ENCODE measurements around the gene HIRA.
"Not testable (repeated sequence)": the region's sequence is repeated elsewhere in the genome, so short reads cannot be mapped to it uniquely, and the experiment has no call there.

Gene HIRA

GRCh38 chr22:19354201-19354600 lies 77.3 kb downstream of the HIRA start:
- no peak for DNase-seq

GRCh38 chr22:19353363-19354131 lies 78.0 kb downstream of the HIRA start:
- DNase-seq = no peak

- DNase-seq = no peak
Observed at GRCh38 chr22:19352766-19353165, 78.8 kb downstream of the HIRA start.

GRCh38 chr22:19352217-19352616 lies 79.3 kb downstream of the HIRA start:
- DNase-seq = no peak

DNA sequence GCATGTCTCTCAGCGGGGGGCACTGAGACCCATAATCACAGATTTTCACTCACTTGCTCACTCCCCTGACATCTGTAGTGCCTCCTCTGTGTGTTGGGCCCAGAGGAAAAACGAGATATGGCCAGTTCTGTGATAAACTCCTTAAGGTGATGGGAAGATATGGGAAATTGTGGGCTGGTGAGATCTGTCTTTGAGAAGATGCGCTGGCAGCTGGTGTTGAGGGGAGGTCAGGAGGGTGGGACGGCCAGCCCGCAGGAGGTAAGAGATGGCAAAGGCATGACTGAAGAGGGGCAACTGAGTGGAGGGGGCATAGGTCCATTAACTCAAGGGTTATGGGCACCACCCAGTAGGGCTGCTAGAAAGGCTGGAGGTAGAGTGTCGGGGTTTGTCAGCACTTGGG lies 79.9 kb downstream of the HIRA start:
- DNase-seq = no peak

DNA sequence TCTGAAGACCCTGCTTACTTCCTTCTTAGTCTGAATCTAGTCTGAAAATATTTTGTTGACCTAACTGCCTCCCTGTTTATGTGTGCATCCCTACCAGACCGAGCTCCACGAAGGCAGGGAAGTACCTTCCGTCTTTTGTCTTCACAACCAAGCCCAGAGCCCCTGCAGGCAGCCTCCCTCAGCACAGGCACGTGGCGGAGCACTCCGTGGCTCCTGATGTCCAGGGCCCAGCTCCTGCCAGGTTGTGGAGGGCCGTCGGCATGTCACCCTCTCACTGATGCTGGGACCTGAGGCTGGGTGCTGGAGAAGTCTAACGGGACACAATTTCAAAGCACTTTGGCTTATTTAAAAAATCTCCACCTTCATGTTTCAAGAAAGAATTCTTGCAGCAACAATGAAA lies 80.6 kb downstream of the HIRA start:
- no peak for DNase-seq

DNA sequence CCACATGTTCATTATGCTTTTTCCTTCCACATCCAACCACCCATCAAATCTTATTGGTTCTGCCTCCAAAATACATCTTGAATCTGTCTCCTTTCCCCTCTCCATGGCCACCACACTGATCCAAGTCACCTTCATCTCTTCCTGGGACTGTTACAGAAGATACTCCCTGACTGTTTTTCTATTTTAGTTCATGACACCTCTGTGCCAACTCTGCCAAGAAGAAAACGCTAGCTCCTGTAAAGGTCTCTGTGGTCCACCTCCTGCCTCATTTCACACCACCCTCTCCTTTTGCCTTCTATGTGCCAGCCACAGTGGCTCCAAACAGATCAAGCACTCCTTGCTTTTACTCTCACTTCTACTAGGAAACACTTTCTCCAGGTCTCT lies 81.1 kb downstream of the HIRA start:
- no peak for DNase-seq

DNA sequence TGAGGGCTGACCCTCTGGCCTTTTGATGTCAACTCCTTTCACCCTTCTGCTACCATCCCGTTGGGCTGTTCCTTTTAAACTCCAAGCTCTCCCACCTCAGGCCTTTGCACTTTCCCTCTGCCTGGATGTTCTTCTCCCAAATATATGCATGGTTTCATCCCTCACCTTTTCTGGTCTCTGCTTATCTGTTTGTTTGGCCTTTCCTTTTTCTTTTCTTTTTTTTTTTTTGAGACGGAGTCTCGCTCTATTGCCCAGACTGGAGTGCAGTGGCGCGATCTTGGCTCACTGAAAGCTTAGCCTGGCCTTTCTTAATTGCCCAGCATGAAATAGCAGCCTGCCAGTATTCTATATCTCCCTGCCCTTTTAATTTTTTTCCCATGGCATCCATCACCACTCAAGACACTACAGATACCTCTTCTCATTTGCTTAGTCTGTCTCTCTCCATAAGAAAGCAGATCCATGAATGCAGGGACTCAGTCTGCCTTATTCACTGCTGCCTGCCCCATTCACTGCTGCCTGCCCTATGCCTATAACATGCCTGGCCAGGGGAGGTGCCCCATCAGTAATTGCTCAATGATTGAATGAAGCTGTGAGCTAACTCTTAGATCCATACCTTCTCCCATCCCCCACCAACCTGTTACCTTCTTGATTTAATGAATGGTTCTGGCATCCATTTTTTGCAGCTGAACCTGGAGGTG lies 81.6 kb downstream of the HIRA start:
- DNase-seq = no peak

- DNase-seq = no peak
Observed at GRCh38 chr22:19346677-19347265, 84.8 kb downstream of the HIRA start.

DNA sequence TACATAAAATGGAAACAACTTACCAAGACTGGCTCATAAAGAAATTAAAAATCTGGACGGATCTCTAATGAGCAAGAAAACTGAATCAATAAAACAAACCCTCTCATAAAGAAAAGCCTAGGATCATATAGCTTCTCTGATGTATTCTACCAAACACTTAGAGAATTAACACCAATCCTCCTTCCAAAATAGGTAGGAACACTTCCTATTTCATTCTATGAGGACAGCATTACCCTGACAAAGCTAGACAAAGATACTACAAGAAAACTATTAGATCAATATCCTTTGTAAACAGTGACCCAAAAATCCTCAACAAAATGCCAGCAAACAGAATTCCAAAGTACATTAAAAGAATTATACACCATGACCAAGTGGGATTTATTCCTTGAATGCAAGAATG lies 87.1 kb downstream of the HIRA start:
- no peak for DNase-seq

GRCh38 chr22:19343470-19343869 lies 88.1 kb downstream of the HIRA start:
- DNase-seq = no peak

DNA sequence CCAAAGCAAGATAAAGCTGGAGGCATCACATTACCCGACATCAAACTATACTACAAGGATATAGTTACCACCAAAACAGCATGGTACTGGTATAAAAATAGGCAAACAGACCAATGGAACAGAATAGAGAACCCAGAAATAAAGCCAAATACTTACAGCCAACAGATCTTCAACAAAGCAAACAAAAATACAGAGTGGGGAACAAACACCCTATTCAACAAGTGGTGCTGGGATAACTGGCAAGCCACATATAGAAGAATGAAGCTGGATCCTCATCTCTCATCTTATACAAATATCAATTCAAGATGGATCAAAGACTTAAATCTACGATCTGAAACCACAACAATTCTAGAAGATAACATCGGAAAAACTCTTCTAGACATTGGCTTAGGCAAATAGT lies 90.0 kb downstream of the HIRA start:
- DNase-seq = no peak

- DNase-seq = no peak
Observed at GRCh38 chr22:19337137-19337536, 94.4 kb downstream of the HIRA start.

DNA sequence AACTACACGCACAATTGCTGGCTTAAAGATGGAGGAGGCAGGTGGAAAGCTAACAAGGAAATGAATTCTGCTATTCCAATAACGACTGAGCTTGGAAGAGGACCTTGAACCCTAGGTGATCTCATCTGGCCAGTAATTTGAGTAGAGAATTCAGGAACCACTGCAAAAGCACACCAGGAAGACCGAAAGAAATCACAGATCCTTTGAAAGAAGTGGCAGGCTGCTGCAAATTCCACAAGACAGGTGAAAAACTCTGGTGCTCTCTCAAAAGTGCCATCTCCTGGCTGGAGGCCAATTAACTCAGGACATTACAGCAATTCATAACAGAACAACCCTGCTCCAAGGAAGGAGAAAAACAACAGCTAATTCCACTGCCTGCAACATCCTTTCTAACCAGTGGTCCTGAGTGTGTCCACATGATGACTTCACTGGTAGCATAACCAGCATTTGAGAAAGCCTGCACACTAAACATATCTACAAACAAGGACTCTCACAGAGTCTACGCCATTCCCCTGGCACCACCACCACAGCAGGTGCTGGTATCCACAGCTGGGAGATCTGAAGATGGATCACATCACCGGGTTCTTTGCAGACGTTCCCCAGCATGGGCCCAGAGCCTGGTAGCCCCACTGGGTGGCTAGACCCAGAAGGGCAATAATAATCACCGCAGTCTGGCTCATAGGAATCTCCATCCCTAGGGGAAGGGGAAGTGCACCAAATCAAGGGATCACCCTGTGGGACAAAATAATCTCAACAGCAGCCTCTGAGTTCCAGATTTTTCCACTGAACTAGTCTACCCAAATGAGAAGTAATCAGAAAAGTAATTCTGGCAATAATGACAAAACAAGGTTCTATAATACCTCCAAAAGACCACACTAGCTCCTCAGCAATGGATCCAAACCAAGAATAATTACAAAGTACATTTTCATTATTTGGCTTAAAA lies 95.1 kb downstream of the HIRA start:
- no peak for DNase-seq

GRCh38 chr22:19331975-19332374 lies 99.6 kb downstream of the HIRA start:
- DNase-seq = no peak

GRCh38 chr22:19331474-19331873 lies 100.1 kb downstream of the HIRA start:
- no peak for DNase-seq

DNA sequence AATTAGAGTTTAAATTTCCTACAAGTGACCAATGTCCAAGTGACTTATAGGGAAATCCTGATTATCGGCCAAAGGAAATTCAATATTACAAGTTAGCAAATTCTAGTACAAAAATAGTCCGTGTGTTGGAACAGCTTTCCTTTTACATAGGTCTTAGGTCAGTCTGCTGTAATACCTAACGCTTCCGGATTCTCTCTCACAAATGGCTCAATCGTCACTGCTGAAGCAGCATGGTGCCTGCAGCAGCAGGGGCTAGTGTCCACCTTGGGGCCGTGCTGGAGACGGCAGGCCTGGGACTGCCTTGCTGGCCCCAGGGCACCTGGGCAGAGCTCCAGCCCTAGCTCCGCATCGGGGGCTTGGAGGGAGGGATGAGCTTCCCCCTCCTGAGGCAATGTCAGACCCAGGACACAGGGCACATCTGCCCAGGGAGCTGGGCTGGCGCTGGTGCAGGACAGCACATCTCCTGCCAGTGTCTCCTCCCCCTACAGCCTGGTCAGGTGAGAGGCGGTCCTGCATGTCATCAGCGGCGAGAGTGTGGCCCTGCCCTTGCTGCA lies 100.6 kb downstream of the HIRA start:
- no peak for DNase-seq

GRCh38 chr22:19330205-19330604 lies 101.3 kb downstream of the HIRA start:
- DNase-seq = not testable (repeated sequence)

GRCh38 chr22:19329454-19329853 lies 102.1 kb downstream of the HIRA start:
- no peak for DNase-seq

- DNase-seq = no peak
Observed at GRCh38 chr22:19325296-19325948, 106.1 kb downstream of the HIRA start.

DNA sequence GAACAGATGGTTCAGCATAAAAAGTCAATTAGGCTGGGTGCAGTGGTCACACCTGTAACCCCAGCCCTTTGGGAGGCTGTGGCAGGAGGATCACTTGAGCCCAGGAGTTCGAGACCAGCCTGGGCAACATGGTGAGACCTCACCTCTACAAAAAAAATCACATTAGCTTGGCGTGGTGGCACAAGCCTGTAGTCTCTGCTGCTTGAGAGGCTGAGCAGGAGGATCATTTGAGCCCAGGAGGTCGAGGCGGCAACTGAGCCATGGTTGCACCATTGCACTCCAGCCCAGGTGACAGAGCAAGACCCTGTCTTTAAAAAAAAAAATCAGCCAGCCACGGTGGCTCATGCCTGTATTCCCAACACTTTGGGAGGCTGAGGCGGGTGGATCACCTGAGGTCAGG lies 108.1 kb downstream of the HIRA start:
- DNase-seq = not testable (repeated sequence)

DNA sequence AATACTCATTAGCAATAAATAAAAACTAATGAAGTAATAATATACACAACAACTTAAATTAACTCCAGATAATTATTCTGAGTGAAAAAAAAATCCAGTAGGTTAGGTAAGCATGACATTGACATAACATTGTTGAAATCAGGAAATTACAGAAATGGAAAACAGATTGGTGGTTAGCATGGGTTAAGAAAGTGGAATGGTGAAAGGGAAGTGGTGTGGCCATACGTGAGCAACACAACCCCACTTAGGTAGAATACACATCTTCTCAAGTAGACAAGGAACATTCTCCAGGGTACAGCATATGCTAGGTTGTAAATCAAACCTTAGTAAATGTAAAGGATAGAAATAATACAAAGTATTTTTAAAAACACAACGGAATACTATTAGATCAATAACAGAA lies 109.8 kb downstream of the HIRA start:
- no peak for DNase-seq

Measured in NCI-H1092 (cell line).